Activated CD4-positive, alpha-beta memory T cell treated with anti-CD3 and anti-CD28 coated beads, Interleukin-2, amount 10 ng/mL, durations not matched to agents 7 days and 5 days (primary cell): Measurements from ENCODE around the gene CATSPERZ. TPM values are rescaled to one million over a fixed set of nuclear protein-coding genes. Genes with fewer than 3 reads are reported as not detected.

Experiments
- CTCF ChIA-PET: fragments of 350-600 bp; sonication (Branson Sonifier 250); formaldehyde crosslinking; loops from one replicate; lab custom pipeline; 2021; ENCODE audit warnings: antibody characterized with exemption, inconsistent platforms; lab: Charles Lee
- POLR2A ChIA-PET: fragments of 350-600 bp; sonication (Branson Sonifier 250); formaldehyde crosslinking; loops from one replicate; lab custom pipeline; 2021; ENCODE audit warnings: antibody characterized with exemption; lab: Charles Lee
- DNase-seq: peaks from one replicate; pipeline ENCODE4 v3.0.0-alpha.2; 2020
- H3K27ac Mint-ChIP-seq: one replicate; pipeline ENCODE4 v1.8.0; 2021; ENCODE audit warnings: mild to moderate bottlenecking, mixed read lengths
- H3K27me3 Mint-ChIP-seq: one replicate; pipeline ENCODE4 v1.8.0; 2021; ENCODE audit warnings: mixed read lengths
- H3K36me3 Mint-ChIP-seq: one replicate; pipeline ENCODE4 v1.8.0; 2021; ENCODE audit warnings: low read depth, mixed read lengths
- H3K4me1 Mint-ChIP-seq: one replicate; pipeline ENCODE4 v1.8.0; 2021; ENCODE audit warnings: mixed read lengths
- H3K4me3 Mint-ChIP-seq: one replicate; pipeline ENCODE4 v1.8.0; 2021; ENCODE audit warnings: mild to moderate bottlenecking, mixed read lengths
- H3K9me3 Mint-ChIP-seq: one replicate; pipeline ENCODE4 v1.8.0; 2021; ENCODE audit warnings: mixed read lengths
- total RNA-seq, 2 experiments: library from RNA; stranded (reverse); gene quantifications; one replicate each; pipeline ENCODE4 v1.2.3, GENCODE V29; 2021

The CATSPERZ gene
- total RNA-seq, 2 experiments from 2014 or later, result not detected

DNA sequence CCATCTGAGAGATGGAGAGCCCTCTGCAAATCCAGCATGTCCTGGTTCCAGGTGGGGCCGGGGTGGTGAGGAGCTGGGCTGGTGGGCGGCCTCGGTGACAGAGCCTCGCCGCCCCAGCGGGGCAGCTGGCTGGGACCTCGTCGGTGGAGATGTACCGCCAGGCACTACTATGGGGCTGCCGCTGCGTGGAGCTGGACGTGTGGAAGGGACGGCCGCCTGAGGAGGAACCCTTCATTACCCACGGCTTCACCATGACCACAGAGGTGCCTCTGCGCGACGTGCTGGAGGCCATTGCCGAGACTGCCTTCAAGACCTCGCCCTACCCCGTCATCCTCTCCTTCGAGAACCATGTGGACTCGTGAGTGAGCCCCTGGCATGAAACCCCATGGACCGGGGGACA lies 41.8 kb upstream of the CATSPERZ start:
- Mint-ChIP-seq H3K36me3 (peaks cover 20% of the 10 kb centered on the region), H3K4me1 (peaks cover 14% of the 10 kb centered on the region), H3K9me3 (no peaks in the 10 kb centered on the region), H3K27me3 (no peaks in the 10 kb centered on the region), H3K27ac (no peak overlapping the region), H3K4me3 (no peak overlapping the region)
- CTCF ChIA-PET, result interaction anchor here (0.5 to 2.1 kb wide), 2 partner anchors 16 to 43 kb away, joined by 4 to 6 read pairs; partner anchors contain the start of gene CATSPERZ
- no peak for DNase-seq
- POLR2A ChIA-PET, result interaction anchor here (1.0 to 2.9 kb wide), 4 partner anchors 10 to 13 kb away, joined by 3 to 13 read pairs (median 5); no protein-coding TSS in a partner anchor

DNA sequence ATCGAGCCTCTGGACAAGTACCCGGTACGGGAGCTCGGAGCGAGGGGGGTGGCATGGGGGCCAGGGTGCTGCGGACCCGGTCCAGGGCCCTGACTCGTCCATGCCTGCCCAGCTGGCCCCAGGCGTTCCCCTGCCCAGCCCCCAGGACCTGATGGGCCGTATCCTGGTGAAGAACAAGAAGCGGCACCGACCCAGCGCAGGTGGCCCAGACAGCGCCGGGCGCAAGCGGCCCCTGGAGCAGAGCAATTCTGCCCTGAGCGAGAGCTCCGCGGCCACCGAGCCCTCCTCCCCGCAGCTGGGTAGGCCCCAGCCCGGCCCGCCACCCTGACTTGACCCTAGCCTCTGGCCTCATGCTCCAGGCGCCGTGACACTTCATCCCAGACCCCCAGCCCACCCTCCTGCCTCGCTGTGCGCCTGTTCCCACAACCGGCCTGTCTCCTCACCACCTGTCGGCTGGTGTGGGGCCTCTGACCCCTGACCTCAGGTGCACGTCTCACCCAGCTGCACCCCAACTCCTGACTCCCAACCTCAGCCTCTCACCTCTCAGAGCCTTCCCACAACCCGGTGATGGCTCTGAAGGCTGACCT lies 41.1 kb upstream of the CATSPERZ start:
- ChIA-PET POLR2A (interaction anchor here (1.5 to 2.9 kb wide), 3 partner anchors 9 to 13 kb away, joined by 5 to 13 read pairs (median 5); no protein-coding TSS in a partner anchor), CTCF (interaction anchor here (2.1 kb wide), 1 partner anchor 42 kb away, joined by 6 read pairs; the partner anchor contains the start of gene CATSPERZ)
- Mint-ChIP-seq H3K27me3 (no peaks in the 10 kb centered on the region), H3K4me1 (peaks cover 9% of the 10 kb centered on the region), H3K27ac (no peak overlapping the region), H3K4me3 (no peak overlapping the region), H3K36me3 (peaks cover 20% of the 10 kb centered on the region), H3K9me3 (no peaks in the 10 kb centered on the region)
- DNase-seq, result no peak

DNA sequence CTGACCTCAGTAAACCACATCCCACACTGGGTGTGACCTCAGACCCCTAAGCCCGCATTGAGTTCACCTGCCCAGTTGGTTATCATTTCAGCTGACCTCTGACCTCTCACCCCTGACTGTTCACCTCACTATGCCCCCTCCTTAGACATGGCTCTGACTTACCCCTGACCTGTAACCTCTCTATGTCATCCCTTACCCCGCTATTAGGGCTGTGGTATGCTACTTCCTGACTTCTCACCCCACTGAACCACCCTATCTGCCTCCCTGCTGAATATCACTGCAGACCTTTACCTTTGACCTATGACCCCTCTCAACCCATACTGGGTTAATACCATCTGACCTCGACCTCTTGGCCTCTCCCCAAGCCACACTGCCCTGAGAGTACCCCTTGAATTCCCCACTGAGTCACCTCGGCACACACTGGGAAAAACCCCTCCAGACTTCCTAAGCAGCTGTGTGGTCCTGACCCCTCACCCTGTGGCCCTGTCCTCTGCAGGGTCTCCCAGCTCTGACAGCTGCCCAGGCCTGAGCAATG lies 40.6 kb upstream of the CATSPERZ start:
- POLR2A ChIA-PET, result interaction anchor here (1.3 to 2.9 kb wide), 2 partner anchors 10 to 15 kb away, joined by 4 to 13 read pairs; no protein-coding TSS in a partner anchor
- Mint-ChIP-seq H3K4me3 (no peak overlapping the region), H3K27ac (no peak overlapping the region), H3K9me3 (no peaks in the 10 kb centered on the region), H3K4me1 (peaks cover 8% of the 10 kb centered on the region), H3K36me3 (peaks cover 20% of the 10 kb centered on the region), H3K27me3 (no peaks in the 10 kb centered on the region)
- no peak for DNase-seq
- CTCF ChIA-PET, result interaction anchor here (2.1 kb wide), 1 partner anchor 41 kb away, joined by 6 read pairs; the partner anchor contains the start of gene CATSPERZ

DNA sequence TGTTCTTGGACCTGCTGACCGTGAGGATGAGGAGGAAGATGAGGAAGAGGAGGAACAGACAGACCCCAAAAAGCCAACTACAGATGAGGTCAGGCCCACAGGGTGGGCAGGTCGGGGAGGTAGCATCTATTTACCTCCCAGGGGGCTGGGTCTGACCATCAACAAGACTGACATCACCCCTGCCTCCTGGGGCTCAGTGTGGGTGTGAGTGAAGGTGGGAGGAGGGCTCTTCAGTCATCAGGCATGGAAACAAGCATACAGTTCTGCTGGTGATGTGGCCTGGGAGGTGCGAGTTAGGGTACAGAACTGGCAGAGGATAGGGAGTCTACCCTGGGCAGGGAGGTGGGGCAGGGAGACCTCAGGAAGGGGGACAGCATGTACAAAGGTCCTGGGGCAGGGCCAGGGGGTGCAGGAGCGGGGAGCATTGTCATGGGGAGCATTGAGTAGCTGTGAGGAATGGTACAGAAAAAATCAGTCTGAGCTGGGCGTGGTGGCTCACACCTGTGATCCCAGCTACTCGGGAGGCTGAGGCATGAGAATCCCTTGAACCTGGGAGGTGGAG lies 39.9 kb upstream of the CATSPERZ start:
- no peaks in the 10 kb centered on the region for H3K27me3 Mint-ChIP-seq
- peaks cover 8% of the 10 kb centered on the region for H3K4me1 Mint-ChIP-seq
- H3K36me3 Mint-ChIP-seq, result peaks cover 20% of the 10 kb centered on the region
- H3K27ac Mint-ChIP-seq, result no peak overlapping the region
- DNase-seq, result no peak
- no peaks in the 10 kb centered on the region for H3K9me3 Mint-ChIP-seq
- H3K4me3 Mint-ChIP-seq, result no peak overlapping the region
- ChIA-PET POLR2A (interaction anchor here (1.1 to 2.5 kb wide), 3 partner anchors 9 to 16 kb away, joined by 3 to 7 read pairs (median 4); partner anchors contain the start of gene PLCB3), CTCF (no interaction called here)

DNA sequence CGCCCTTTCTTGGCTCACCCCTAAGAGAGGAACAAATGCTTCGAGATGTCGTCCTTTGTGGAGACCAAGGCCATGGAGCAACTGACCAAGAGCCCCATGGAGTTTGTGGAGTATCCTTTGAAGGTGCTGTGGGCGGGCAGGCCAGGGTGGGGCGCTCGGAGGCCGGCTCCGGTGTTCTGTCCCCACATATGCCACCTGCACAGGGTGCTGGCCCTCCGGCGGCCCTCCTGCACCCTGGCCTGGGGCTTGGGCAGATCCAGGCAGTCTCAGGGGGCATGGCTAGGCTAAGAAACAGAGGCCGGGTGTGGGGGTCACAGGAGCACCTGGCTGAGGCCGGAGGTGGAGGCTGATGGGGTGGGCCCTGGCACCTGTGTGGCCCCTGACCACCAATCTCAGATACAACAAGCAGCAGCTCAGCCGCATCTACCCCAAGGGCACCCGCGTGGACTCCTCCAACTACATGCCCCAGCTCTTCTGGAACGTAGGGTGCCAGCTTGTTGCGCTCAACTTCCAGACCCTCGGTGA lies 38.5 kb upstream of the CATSPERZ start:
- peaks cover 8% of the 10 kb centered on the region for H3K4me1 Mint-ChIP-seq
- DNase-seq, result no peak
- no peaks in the 10 kb centered on the region for H3K9me3 Mint-ChIP-seq
- H3K27ac Mint-ChIP-seq, result no peak overlapping the region
- POLR2A ChIA-PET, result interaction anchor here (2.5 kb wide), 1 partner anchor 10 kb away, joined by 7 read pairs; the partner anchor contains the start of gene PLCB3
- H3K27me3 Mint-ChIP-seq, result no peaks in the 10 kb centered on the region
- H3K4me3 Mint-ChIP-seq, result no peak overlapping the region
- CTCF ChIA-PET, result interaction anchor here (1.0 to 1.5 kb wide), 2 partner anchors 11 to 41 kb away, joined by 3 to 6 read pairs; partner anchors contain the start of gene PLCB3
- peaks cover 19% of the 10 kb centered on the region for H3K36me3 Mint-ChIP-seq

DNA sequence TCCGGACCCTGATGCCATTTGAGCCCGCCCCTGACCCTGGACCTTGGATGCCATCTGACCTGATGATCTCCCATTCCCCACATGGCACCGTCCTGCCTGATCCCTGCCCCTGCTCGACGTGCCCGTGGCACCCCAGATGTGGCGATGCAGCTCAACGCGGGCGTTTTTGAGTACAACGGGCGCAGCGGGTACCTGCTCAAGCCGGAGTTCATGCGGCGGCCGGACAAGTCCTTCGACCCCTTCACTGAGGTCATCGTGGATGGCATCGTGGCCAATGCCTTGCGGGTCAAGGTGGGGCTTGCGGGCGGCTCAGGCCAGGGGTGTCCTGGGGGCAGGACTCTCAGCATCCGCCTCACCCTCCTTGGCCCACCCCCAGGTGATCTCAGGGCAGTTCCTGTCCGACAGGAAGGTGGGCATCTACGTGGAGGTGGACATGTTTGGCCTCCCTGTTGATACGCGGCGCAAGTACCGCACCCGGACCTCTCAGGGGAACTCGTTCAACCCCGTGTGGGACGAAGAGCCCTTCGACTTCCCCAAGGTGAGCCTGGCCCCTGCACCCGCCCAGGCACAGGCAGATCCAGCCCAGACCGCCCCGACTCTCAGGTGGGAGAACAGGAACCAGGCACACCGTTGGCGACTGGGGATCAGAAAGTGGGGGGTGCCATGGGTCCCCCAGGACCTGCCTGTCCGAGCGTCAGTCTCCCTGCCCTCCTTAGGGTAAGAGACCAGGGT lies 37.7 kb upstream of the CATSPERZ start:
- Mint-ChIP-seq H3K4me3 (no peak overlapping the region), H3K36me3 (peaks cover 18% of the 10 kb centered on the region), H3K4me1 (peaks cover 9% of the 10 kb centered on the region), H3K9me3 (no peaks in the 10 kb centered on the region), H3K27me3 (no peaks in the 10 kb centered on the region), H3K27ac (no peak overlapping the region)
- DNase-seq, result no peak
- ChIA-PET CTCF (interaction anchor here (1.0 to 3.3 kb wide), 3 partner anchors 12 to 40 kb away, joined by 3 to 16 read pairs (median 6); partner anchors contain the start of gene PLCB3), POLR2A (interaction anchor here (1.0 to 2.5 kb wide), 3 partner anchors 11 to 57 kb away, joined by 3 to 7 read pairs (median 5); partner anchors contain the start of genes FERMT3 and PLCB3)

DNA sequence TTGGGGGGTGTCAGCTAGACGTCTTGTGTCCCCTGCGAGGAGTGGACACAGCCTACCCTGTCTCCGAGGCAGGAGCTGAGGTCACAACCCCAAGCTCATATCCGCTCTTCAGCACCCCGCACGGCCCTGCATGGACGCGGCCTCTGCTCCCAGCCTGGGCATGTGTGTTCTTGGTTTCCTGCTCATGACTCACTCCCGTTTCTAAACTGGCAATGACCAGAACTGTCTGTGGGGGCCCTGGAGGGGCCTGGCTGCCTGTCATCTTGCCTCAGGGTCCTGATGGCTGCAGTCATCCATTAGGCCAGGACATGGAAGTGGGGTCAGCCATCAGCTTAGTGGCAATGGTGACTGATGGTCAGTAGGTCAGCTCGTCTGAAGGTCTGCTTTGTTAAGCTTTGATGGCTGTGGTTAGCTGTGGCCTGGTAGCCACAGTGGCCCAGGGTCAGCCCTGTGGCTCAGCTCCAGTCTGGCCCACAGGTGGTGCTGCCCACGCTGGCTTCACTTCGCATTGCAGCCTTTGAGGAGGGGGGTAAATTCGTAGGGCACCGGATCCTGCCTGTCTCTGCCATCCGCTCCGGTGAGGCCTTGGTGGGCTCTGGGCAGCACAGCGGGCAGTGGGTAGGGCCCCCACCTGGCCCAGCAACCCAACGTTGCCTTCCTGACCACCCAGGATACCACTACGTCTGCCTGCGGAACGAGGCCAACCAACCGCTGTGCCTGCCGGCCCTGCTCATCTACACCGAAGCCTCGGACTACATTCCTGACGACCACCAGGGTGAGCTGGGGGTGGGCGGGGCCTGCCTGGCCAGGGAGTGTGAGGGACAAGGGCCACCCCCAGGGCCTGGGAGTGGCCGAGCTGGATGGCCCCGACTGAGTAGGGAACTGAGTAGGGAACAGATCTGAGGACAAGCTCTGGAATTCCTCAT lies 36.9 kb upstream of the CATSPERZ start:
- no peaks in the 10 kb centered on the region for H3K27me3 Mint-ChIP-seq
- ChIA-PET CTCF (interaction anchor here (3.3 kb wide), 1 partner anchor 12 kb away, joined by 16 read pairs; the partner anchor contains the start of gene PLCB3), POLR2A (interaction anchor here (0.6 to 2.7 kb wide), 6 partner anchors 12 to 57 kb away, joined by 3 to 11 read pairs (median 4); partner anchors contain the start of genes BAD, FERMT3 and PLCB3)
- no peak overlapping the region for H3K27ac Mint-ChIP-seq
- no peak for DNase-seq
- no peak overlapping the region for H3K4me3 Mint-ChIP-seq
- peaks cover 17% of the 10 kb centered on the region for H3K4me1 Mint-ChIP-seq
- H3K36me3 Mint-ChIP-seq, result peaks cover 21% of the 10 kb centered on the region
- H3K9me3 Mint-ChIP-seq, result no peaks in the 10 kb centered on the region

DNA sequence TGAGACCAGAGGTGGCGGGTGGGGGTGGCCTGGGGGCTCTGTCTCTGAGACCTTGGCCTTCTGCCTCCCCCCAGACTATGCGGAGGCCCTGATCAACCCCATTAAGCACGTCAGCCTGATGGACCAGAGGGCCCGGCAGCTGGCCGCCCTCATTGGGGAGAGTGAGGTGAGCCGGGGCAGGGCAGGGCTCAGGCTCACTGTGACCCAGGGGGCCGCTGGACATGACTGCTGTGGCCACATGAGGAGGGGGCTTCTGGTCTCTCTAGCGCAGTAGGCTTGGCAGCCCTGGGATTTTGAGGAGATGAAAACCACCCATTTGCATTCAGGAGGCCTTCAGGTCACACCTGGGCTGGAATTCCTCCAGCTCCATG lies 36.2 kb upstream of the CATSPERZ start:
- Mint-ChIP-seq H3K4me1 (peaks cover 24% of the 10 kb centered on the region), H3K27ac (no peak overlapping the region), H3K9me3 (no peaks in the 10 kb centered on the region), H3K4me3 (no peak overlapping the region), H3K36me3 (peaks cover 24% of the 10 kb centered on the region), H3K27me3 (no peaks in the 10 kb centered on the region)
- POLR2A ChIA-PET, result interaction anchor here (0.6 to 2.7 kb wide), 5 partner anchors 12 to 58 kb away, joined by 3 to 11 read pairs (median 3); partner anchors contain the start of genes BAD, FERMT3 and PLCB3
- no peak for DNase-seq
- CTCF ChIA-PET, result interaction anchor here (3.3 kb wide), 1 partner anchor 13 kb away, joined by 16 read pairs; the partner anchor contains the start of gene PLCB3

DNA sequence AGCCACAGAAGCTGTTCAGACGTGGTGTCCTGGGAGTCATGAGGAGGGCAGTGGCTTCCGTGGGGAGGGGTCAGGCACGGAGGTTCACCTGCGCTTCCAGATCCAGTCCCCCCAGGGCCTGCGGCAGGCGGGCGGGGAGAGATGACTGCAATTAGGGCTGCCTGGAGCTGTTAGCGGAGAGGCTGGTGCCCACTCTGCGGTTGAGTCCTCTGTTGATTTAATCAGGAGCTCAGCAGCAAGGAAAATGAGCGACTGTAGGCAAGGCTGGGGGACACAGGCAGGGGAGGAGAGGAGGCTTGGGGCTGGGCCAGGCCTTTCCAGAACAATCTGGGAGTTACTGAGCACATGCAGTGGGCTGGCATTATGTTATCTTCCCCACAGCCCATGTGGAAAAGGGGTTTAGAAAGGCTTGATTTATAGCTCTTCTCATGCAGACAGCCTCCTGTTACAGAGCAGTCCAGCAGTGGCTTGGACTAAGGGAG lies 35.7 kb upstream of the CATSPERZ start:
- H3K27ac Mint-ChIP-seq, result no peak overlapping the region
- no peaks in the 10 kb centered on the region for H3K9me3 Mint-ChIP-seq
- peaks cover 24% of the 10 kb centered on the region for H3K36me3 Mint-ChIP-seq
- H3K4me3 Mint-ChIP-seq, result no peak overlapping the region
- no peaks in the 10 kb centered on the region for H3K27me3 Mint-ChIP-seq
- POLR2A ChIA-PET, result interaction anchor here (1.1 to 2.7 kb wide), 3 partner anchors 13 to 23 kb away, joined by 3 to 11 read pairs (median 5); partner anchors contain the start of gene PLCB3
- CTCF ChIA-PET, result interaction anchor here (3.3 kb wide), 1 partner anchor 14 kb away, joined by 16 read pairs; the partner anchor contains the start of gene PLCB3
- DNase-seq, result no peak
- H3K4me1 Mint-ChIP-seq, result peaks cover 23% of the 10 kb centered on the region

DNA sequence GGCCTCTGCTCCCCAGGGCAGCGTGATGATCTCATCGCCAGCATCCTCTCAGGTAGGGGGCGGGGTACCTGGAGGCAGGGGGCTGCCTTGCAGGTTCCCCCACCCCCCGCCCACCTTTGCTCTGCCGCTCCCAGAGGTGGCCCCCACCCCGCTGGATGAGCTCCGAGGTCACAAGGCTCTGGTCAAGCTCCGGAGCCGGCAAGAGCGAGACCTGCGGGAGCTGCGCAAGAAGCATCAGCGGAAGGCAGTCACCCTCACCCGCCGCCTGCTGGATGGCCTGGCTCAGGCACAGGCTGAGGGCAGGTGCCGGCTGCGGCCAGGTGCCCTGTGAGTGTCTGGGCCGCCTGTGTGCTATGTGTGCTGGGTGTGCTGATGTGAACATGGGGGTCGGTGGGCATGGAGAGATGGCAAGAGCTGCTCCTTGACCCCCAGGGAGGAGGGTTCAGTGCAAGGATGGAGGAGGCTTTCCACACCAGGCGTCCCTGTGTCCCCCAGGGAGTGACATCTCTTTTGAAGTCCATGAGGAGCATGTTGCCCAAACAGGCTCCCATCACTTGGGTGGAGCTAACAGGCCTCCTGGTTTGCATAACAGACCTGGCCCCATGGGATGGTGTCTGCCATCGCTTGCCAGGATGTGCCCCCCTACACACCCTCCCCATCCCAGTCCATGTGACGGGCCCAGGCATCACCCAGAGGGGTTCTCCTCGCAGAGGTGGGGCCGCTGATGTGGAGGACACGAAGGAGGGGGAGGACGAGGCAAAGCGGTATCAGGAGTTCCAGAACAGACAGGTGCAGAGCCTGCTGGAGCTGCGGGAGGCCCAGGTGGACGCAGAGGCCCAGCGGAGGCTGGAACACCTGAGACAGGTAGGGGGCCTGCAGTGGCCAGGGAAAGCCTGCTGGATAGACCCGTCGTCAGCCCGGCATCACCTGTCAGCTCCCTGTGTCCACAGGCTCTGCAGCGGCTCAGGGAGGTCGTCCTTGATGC lies 34.7 kb upstream of the CATSPERZ start:
- Mint-ChIP-seq H3K27me3 (no peaks in the 10 kb centered on the region), H3K27ac (no peak overlapping the region), H3K36me3 (peaks cover 19% of the 10 kb centered on the region), H3K4me3 (no peak overlapping the region), H3K4me1 (peaks cover 20% of the 10 kb centered on the region), H3K9me3 (no peaks in the 10 kb centered on the region)
- POLR2A ChIA-PET, result interaction anchor here (1.3 to 2.7 kb wide), 2 partner anchors 9 to 14 kb away, joined by 4 to 11 read pairs; partner anchors contain the start of gene PLCB3
- no peak for DNase-seq
- CTCF ChIA-PET, result interaction anchor here (3.3 kb wide), 1 partner anchor 15 kb away, joined by 16 read pairs; the partner anchor contains the start of gene PLCB3
